HL-60/S4 treated with phorbol 12-myristate 13-acetate at 8.2 ng/mL for 4 days and 3 days (cell line): Measurements from ENCODE around the gene CNIH2.

Experiments used
- in situ Hi-C: fragments of 300-500 bp; cut with MboI; formaldehyde crosslinking; loops from 2 replicates; pipeline ENCODE4 v1.15.0; 2022; ENCODE audit warnings: low sequenced_read_pairs

CNIH2 gene

GRCh38 chr11:66328031-66328301 lies 50.0 kb downstream of the CNIH2 start:
- in situ Hi-C loops = no loop called here

- in situ Hi-C loops = no loop called here
Measured at GRCh38 chr11:66328302-66329144, 50.5 kb downstream of the CNIH2 start.

GRCh38 chr11:66329165-66329673 lies 51.2 kb downstream of the CNIH2 start:
- in situ Hi-C loops = no loop called here

DNA sequence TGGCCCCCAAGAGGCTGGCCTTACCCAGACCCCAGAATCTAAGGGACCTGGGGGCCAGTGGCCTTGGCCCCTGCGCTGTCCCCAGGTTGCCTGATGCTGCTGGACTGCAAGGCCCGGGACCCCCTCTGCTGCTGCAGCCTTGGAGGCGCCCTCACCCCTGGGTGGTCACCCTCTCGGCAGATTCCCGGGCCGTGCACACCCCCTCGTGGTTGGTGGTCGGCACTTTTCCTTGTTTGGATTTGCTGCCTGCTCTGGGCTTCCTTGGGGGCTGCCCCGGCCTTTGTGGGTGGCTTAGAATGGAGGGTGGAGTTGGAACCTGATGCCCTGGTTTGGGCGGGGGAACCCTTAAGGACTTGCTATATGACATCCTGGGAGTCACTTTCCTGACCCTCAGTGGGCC lies 53.0 kb downstream of the CNIH2 start:
- in situ Hi-C loops = no loop called here

DNA sequence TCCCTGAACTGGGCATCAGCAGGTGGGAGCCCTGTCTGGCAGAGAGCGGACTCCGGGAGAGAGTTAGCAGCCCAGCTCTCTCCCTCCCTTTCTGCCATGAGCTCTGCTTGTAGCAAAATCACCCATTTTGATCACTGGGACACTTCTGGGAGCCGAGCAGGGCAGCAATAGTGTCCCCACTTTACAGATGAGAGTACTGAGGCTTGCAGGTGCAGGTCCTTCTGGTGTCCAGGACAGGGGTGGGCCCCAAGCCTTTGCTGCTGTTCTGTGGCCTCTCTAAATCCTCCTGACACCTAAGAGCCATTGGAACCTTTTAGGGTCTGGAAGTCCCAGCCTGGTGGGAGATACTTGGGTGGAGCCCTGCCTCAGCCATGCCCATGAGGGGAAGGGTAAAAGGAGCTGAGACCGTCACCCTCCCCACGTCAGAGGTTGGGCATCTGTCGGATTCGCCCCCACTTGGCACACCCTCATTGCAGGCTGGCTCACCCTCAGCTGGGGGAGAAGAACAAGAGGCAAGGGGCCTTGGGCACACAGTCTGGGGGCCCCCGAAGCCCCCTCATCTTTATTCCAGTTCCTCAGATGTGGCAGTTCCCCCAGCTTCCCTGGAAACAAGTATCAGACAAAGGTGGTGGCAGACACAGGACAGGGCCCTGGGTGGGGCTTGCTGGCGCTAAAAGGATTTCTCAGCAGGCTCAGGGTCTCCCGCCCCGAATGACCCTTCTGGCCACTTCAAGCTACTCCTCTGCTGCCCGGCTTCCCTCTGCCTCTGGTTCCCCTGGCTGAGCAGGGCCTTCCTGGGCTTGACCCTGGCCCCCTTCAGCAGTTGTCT lies 53.8 kb downstream of the CNIH2 start:
- in situ Hi-C loops = no loop called here

DNA sequence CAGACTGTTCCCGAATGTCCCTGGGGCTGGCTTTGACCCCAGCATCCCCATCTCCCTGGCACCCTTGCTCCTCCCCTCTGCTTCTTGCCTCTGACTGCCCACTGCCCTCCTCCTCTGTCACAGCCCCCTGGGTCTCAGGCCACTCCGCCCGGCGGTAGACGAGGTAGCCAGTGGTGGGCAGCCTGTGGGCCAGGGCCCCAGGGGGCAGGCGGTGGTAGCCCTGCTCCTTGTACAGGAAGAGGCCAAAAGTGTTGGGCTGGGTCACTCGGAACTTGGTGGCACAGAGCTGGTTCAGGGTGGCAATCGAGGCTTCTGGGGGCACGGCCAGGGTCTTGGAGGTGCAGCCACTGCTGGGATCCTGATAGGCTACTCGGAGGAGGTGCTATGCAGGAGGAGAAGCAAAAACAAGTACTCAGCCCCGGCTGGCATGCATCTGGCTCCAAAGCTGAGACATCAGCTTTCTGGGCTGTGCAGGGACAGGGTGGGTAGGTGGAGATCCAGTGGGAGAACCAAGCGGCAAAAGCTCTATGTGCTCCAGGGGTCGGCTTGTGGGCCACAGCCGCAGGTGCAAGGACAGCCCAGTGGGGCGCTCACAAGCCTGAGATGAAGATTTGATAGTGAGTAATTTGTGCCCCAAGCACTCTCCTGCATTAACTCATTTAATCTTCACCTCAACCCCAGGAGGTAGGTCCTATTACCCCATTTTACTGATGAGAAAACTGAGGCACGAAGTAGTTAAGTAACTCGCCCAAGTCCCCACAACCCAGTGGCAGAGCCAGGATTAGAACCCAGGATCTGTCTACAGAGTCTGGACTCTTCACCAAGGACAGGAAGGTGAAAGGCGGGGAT lies 54.6 kb downstream of the CNIH2 start:
- in situ Hi-C loops = no loop called here

DNA sequence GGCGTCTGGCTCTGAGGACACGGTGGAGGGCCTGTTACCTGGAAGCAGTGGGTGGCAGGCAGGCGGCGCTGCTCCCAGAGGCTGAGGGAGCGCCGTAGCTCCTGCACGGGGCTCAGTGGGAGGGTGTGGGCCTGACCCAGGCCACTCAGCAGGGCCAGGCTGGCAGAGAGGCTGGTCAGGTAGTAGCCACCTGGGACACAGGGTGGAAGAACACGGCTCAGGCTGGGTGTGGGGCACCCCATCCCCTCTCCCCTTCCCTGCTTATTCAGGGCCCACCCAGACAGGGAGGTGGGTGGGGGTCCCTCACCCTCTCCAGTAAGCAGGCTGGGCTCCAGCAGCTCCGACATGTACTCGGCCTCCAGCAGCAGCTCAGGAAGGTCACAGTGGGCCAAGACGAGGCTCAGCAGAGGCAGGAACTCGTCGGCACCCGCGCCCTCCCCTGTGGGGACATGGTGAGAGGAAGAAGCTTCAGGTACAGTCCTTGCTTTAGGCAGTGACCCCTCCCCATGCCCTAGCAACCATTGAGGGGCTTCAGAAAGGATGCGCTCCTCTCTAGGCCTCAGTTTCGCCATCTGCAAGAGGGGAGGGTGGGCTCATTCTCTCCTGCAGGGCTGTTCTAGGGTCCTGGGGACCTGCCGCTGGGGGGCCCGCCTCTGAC lies 55.4 kb downstream of the CNIH2 start:
- in situ Hi-C loops = no loop called here
